C4-2B (cell line): ENCODE data around the gene HCN2.
A peak's percentile ranks its signal among the peaks of the same experiment; 100 is the strongest.

Experiments used
- ZFX ChIP-seq: fragments of 450-650 bp; IDR thresholded peaks from 2 replicates; pipeline ENCODE4 v1.6.1; 2017
- TF ChIP-seq, protein P1 (sequence below): fragments of 450-650 bp; conservative IDR thresholded peaks from 2 replicates; pipeline ENCODE4 v1.5.1; 2017; ENCODE audit warnings: mild to moderate bottlenecking

DNA sequence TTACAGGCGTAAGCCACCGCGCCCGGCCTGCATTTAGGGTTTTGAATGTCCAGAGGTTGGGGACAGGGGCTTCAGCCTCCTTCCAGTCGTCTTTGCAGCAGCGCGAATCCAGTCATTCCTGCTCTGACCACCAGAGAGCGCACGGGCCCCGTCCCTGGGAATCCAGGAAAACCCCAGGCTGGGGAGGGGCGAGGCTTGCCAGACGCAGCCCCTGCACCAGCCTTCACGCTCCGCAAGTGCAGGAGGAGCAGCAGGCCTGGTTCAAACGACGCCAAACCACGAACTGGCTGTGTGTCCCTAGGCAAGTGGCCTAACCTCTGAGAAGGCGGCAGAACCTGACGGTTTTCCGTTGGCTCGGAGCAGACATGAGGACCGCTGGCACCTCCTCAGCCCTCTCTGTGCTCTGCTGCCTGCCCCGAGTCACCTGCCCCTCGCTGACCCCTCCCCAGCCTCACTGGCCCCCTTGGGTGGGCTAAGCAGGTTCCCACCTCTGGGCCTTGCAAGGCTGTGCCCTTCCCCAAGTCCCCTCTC lies 75.3 kb downstream of the HCN2 start:
- TF ChIP-seq, protein P1, sequence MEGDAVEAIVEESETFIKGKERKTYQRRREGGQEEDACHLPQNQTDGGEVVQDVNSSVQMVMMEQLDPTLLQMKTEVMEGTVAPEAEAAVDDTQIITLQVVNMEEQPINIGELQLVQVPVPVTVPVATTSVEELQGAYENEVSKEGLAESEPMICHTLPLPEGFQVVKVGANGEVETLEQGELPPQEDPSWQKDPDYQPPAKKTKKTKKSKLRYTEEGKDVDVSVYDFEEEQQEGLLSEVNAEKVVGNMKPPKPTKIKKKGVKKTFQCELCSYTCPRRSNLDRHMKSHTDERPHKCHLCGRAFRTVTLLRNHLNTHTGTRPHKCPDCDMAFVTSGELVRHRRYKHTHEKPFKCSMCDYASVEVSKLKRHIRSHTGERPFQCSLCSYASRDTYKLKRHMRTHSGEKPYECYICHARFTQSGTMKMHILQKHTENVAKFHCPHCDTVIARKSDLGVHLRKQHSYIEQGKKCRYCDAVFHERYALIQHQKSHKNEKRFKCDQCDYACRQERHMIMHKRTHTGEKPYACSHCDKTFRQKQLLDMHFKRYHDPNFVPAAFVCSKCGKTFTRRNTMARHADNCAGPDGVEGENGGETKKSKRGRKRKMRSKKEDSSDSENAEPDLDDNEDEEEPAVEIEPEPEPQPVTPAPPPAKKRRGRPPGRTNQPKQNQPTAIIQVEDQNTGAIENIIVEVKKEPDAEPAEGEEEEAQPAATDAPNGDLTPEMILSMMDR, result peak; percentile 97
- TF ChIP-seq ZFX, result no peak
